SU-DHL-6 (cell line): Measurements from ENCODE around the gene CDX2.

Experiments
- H2AFZ ChIP-seq: fragments of 200-600 bp; sonication (generic); 2 replicates; pipeline ENCODE4 v1.6.1; 2014; ENCODE audit warnings: low read depth, mild to moderate bottlenecking, moderate library complexity, mixed read lengths, antibody characterized with exemption, low read length; ENCODE audit not compliant: severe bottlenecking
- H3F3A ChIP-seq: fragments of 200-600 bp; shearing (Covaris generic); 2 replicates; pipeline ENCODE4 v1.6.0; 2016; ENCODE audit warnings: antibody characterized with exemption, mild to moderate bottlenecking; ENCODE audit not compliant: insufficient read depth
- H3K27ac ChIP-seq: fragments of 200-600 bp; sonication (generic); 2 replicates; pipeline ENCODE4 v1.5.1; 2016; ENCODE audit warnings: low read depth, mild to moderate bottlenecking, low read length, moderate library complexity, mixed read lengths
- H3K27me3 ChIP-seq: fragments of 200-600 bp; sonication (generic), shearing (Covaris generic); 2 replicates; pipeline ENCODE4 v1.6.0; 2014; ENCODE audit warnings: mild to moderate bottlenecking, low read length
- H3K36me3 ChIP-seq: fragments of 200-600 bp; sonication (generic); 2 replicates; pipeline ENCODE4 v1.6.1; 2014; ENCODE audit warnings: mild to moderate bottlenecking, low read length, mixed read lengths
- H3K4me2 ChIP-seq: fragments of 300-600, 200-600 bp; shearing (Covaris generic), sonication (generic); 2 replicates; pipeline ENCODE4 v1.6.0; 2014; ENCODE audit warnings: low read length, low read depth, mild to moderate bottlenecking; ENCODE audit not compliant: poor library complexity, severe bottlenecking
- H3K4me3 ChIP-seq: fragments of 200-600 bp; sonication (generic); 2 replicates; pipeline ENCODE4 v1.5.1; 2014; ENCODE audit warnings: antibody characterized with exemption, low read length, mild to moderate bottlenecking, mixed read lengths; ENCODE audit not compliant: insufficient read depth, poor library complexity, severe bottlenecking
- H3K79me2 ChIP-seq: fragments of 200-600 bp; sonication (generic); 2 replicates; pipeline ENCODE4 v1.6.1; 2014; ENCODE audit warnings: mild to moderate bottlenecking, low read length, moderate library complexity; ENCODE audit not compliant: insufficient read depth
- H3K9ac ChIP-seq: fragments of 200-600 bp; sonication (generic); 2 replicates; pipeline ENCODE4 v1.7.0; 2014; ENCODE audit warnings: mild to moderate bottlenecking, low read length
- H3K9me2 ChIP-seq: fragments of 200-600 bp; sonication (generic); replicated peaks from 2 replicates; pipeline ENCODE4 v1.6.1; 2014; ENCODE audit warnings: low read length; ENCODE audit not compliant: insufficient read depth
- H3K9me3 ChIP-seq: fragments of 200-600 bp; sonication (generic); 2 replicates; pipeline ENCODE4 v1.6.1; 2014; ENCODE audit warnings: low read length, mixed read lengths; ENCODE audit not compliant: insufficient read depth
- H4K20me1 ChIP-seq: fragments of 200-600 bp; sonication (generic); 2 replicates; pipeline ENCODE4 v1.6.1; 2014; ENCODE audit warnings: low read depth, mild to moderate bottlenecking, antibody characterized with exemption, low read length, moderate library complexity, mixed read lengths
- CTCF ChIP-seq: fragments of 200-600 bp; sonication (generic); IDR thresholded peaks from one replicate; pipeline ENCODE4 v1.5.1; 2017; ENCODE audit warnings: antibody characterized with exemption, mild to moderate bottlenecking, low read length, moderate library complexity; ENCODE audit not compliant: insufficient read depth, poor library complexity, severe bottlenecking
- EZH2phosphoT487 ChIP-seq: fragments of 200-600 bp; sonication (generic), shearing (Covaris generic); conservative IDR thresholded peaks from 2 replicates; pipeline ENCODE4 v1.6.1; 2018; ENCODE audit warnings: mild to moderate bottlenecking, antibody characterized with exemption, low read length, moderate library complexity, mixed read lengths

The CDX2 gene

GRCh38 chr13:27921961-27922882, 46.9 kb downstream of the CDX2 start:
- Histone ChIP-seq H3K27ac (no peak overlapping the region), H3K4me2 (no peak overlapping the region), H3K9me2 (no peaks in the 10 kb centered on the region), H2AFZ (no peak overlapping the region), H3K79me2 (no peaks in the 10 kb centered on the region), H3F3A (no peaks in the 10 kb centered on the region), H3K36me3 (no peaks in the 10 kb centered on the region), H3K9me3 (no peaks in the 10 kb centered on the region), H4K20me1 (no peaks in the 10 kb centered on the region), H3K27me3 (no peaks in the 10 kb centered on the region), H3K9ac (no peak overlapping the region), H3K4me3 (no peak overlapping the region)
- no peak for TF ChIP-seq CTCF
- TF ChIP-seq EZH2phosphoT487: no peak

- no peak overlapping the region for H3K27ac ChIP-seq
- no peaks in the 10 kb centered on the region for H3K27me3 ChIP-seq
- H4K20me1 ChIP-seq: no peaks in the 10 kb centered on the region
- H2AFZ ChIP-seq: no peak overlapping the region
- TF ChIP-seq CTCF (no peak), EZH2phosphoT487 (no peak)
- no peaks in the 10 kb centered on the region for H3F3A ChIP-seq
- no peaks in the 10 kb centered on the region for H3K9me2 ChIP-seq
- H3K79me2 ChIP-seq: no peaks in the 10 kb centered on the region
- H3K4me3 ChIP-seq: no peak overlapping the region
- H3K9me3 ChIP-seq: no peaks in the 10 kb centered on the region
- no peaks in the 10 kb centered on the region for H3K36me3 ChIP-seq
- H3K4me2 ChIP-seq: no peak overlapping the region
- no peak overlapping the region for H3K9ac ChIP-seq
Measured at GRCh38 chr13:27921421-27921960, 47.6 kb downstream of the CDX2 start.

DNA sequence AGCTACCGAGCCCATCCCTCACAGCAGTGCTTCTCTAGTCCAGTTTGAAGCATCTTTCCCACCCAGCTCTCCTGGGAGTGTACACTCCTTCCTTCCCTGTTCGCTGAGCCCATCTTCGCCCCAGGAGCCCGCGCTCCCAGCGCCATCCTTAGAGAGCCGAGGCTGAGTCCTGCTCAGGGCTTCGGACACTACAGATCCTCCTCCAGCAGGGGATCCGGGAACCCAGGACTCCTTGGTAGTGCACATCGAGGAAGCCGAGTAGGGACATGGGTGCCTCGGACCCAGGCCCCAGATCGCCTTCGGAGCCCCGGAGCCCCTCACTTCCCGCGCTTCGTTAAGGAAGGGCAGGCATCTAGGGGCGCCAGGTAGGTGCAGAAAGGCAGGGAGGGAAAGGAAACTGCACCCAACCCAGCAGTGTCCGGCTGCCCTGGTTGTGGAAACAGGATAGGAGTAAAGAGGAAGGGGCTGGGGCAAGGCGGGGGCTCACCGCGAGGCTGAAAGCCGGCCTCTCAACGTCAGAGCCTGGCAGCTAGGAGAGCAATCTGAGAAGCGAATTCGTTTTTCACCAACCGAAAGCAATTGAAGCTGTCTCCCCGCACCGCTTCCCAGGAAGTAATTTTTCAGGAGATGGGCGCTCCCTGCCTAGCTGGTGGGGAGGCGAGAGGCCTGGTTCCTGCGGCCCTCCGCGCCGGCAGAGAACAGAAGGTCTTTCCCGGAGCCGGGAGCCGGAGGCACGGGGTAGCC, 48.3 kb downstream of the CDX2 start:
- Histone ChIP-seq H3K9me3 (no peaks in the 10 kb centered on the region), H3K79me2 (no peaks in the 10 kb centered on the region), H3K4me2 (no peak overlapping the region), H4K20me1 (no peaks in the 10 kb centered on the region), H3K9me2 (no peaks in the 10 kb centered on the region), H3F3A (no peaks in the 10 kb centered on the region), H3K27me3 (no peaks in the 10 kb centered on the region), H2AFZ (no peak overlapping the region), H3K4me3 (no peak overlapping the region), H3K9ac (no peak overlapping the region), H3K36me3 (no peaks in the 10 kb centered on the region), H3K27ac (no peak overlapping the region)
- TF ChIP-seq CTCF (no peak), EZH2phosphoT487 (no peak)
